ENCODE data around the gene DTYMK. TPM values are rescaled to one million over a fixed set of nuclear protein-coding genes. Genes with fewer than 3 reads are reported as not detected.

The DTYMK gene
- total RNA-seq, 1 donor from 2014 or later = 84.7 TPM

GRCh38 chr2:241719093-241719492 is 32.5 kb upstream of the DTYMK start:
- intact Hi-C loops (cut with micrococcal nuclease) = no loop called here

GRCh38 chr2:241708879-241709278 is 22.3 kb upstream of the DTYMK start:
- intact Hi-C loops (cut with micrococcal nuclease) = no loop called here

GRCh38 chr2:241706537-241706936 is 19.9 kb upstream of the DTYMK start:
- intact Hi-C loops (cut with micrococcal nuclease) = no loop called here

- intact Hi-C loops (cut with micrococcal nuclease) = loop anchor here (5.0 kb wide), 2 partner anchors 139 to 871 kb away; no protein-coding TSS in a partner anchor
Measured at GRCh38 chr2:241703032-241703604, 16.5 kb upstream of the DTYMK start.

GRCh38 chr2:241702155-241703031 is 15.8 kb upstream of the DTYMK start:
- intact Hi-C loops (cut with micrococcal nuclease) = loop anchor here (1.0 to 5.0 kb wide), 6 partner anchors 32 to 870 kb away; partner anchors contain the start of genes ATG4B, D2HGDH, HDLBP and SEPTIN2

- intact Hi-C loops (cut with micrococcal nuclease) = loop anchor here (1.0 to 5.0 kb wide), 9 partner anchors 15 to 869 kb away; partner anchors contain the start of genes ATG4B, D2HGDH, DTYMK and HDLBP
Measured at GRCh38 chr2:241701399-241702154, 15.0 kb upstream of the DTYMK start, which contains the start of gene ING5. Gene ING5, plus strand, starts transcription at chr2:241702039. Its CDS starts 27 bp downstream, at chr2:241702066.

- intact Hi-C loops (cut with micrococcal nuclease) = loop anchor here (1.0 to 5.0 kb wide), 5 partner anchors 15 to 869 kb away; partner anchors contain the start of genes DTYMK and STK25
Measured at GRCh38 chr2:241701149-241701398, 14.5 kb upstream of the DTYMK start.

- intact Hi-C loops (cut with micrococcal nuclease) = no loop called here
Measured at GRCh38 chr2:241695651-241696050, 9.0 kb upstream of the DTYMK start.

GRCh38 chr2:241692448-241692847 is 5.8 kb upstream of the DTYMK start:
- intact Hi-C loops (cut with micrococcal nuclease) = no loop called here

GRCh38 chr2:241690202-241690717 is 3.6 kb upstream of the DTYMK start:
- intact Hi-C loops (cut with micrococcal nuclease) = no loop called here

- intact Hi-C loops (cut with micrococcal nuclease) = loop anchor here (5.0 kb wide), 1 partner anchor 332 kb away; the partner anchor contains the start of gene FARP2
Measured at GRCh38 chr2:241689306-241689705, 2.7 kb upstream of the DTYMK start.

- intact Hi-C loops (cut with micrococcal nuclease) = loop anchor here (1.0 to 5.0 kb wide), 9 partner anchors 15 to 1119 kb away; partner anchors contain the start of genes ATG4B, FARP2, HDLBP and PPP1R7
Measured at GRCh38 chr2:241686324-241686649, 328 bp downstream of the DTYMK start.

- intact Hi-C loops (cut with micrococcal nuclease) = no loop called here
Measured at GRCh38 chr2:241680827-241681599, 5.6 kb downstream of the DTYMK start.

- intact Hi-C loops (cut with micrococcal nuclease) = no loop called here
Measured at GRCh38 chr2:241680044-241680443, 6.6 kb downstream of the DTYMK start.

GRCh38 chr2:241678784-241679540 is 7.7 kb downstream of the DTYMK start:
- intact Hi-C loops (cut with micrococcal nuclease) = no loop called here

GRCh38 chr2:241678307-241678706 is 8.3 kb downstream of the DTYMK start:
- intact Hi-C loops (cut with micrococcal nuclease) = no loop called here

GRCh38 chr2:241677392-241677791 is 9.2 kb downstream of the DTYMK start:
- intact Hi-C loops (cut with micrococcal nuclease) = no loop called here

- intact Hi-C loops (cut with micrococcal nuclease) = no loop called here
Measured at GRCh38 chr2:241676665-241677064, 9.9 kb downstream of the DTYMK start.

- intact Hi-C loops (cut with micrococcal nuclease) = no loop called here
Measured at GRCh38 chr2:241675885-241676284, 10.7 kb downstream of the DTYMK start.
